GM12875 (cell line): Measurements from ENCODE around the gene INPP5A.

Experiments used
- H3K4me3 ChIP-seq: one replicate; pipeline ENCODE4 v1.5.1; 2011; ENCODE audit warnings: low read depth, low read length, control low read depth
- CTCF ChIP-seq: IDR thresholded peaks from 2 replicates; pipeline ENCODE4 v1.5.1; 2011; ENCODE audit warnings: low read depth, mild to moderate bottlenecking, control low read depth, inconsistent platforms, low read length, moderate library complexity, borderline replicate concordance; ENCODE audit not compliant: insufficient read depth

INPP5A gene

GRCh38 chr10:132804785-132805426, 267.3 kb downstream of the INPP5A start:
- TF ChIP-seq CTCF = no peak
- H3K4me3 ChIP-seq = no peak overlapping the region

DNA sequence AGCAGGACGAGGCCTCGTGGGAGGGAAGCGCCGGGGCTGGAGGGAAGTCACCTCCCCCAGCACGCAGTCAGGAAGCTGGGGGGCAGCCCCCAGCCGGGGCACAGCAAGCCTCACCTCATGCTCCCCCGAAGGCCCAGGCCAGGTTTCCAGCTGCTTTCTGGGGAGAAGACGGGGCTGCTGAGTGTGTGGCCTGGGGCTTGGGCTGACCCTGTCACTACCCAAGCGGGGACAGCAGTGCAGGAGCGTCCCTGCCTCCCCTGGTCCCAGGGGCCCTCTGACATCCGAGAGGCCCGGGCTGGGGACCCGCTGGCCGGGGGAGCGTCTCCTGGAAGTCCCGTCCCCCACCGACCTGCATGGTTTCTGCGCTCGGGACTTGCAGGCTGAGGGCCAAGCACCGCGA, 268.0 kb downstream of the INPP5A start:
- TF ChIP-seq CTCF = no peak
- H3K4me3 ChIP-seq = no peak overlapping the region

- TF ChIP-seq CTCF = no peak
- H3K4me3 ChIP-seq = no peak overlapping the region
Observed at GRCh38 chr10:132806110-132806509, 268.5 kb downstream of the INPP5A start.

DNA sequence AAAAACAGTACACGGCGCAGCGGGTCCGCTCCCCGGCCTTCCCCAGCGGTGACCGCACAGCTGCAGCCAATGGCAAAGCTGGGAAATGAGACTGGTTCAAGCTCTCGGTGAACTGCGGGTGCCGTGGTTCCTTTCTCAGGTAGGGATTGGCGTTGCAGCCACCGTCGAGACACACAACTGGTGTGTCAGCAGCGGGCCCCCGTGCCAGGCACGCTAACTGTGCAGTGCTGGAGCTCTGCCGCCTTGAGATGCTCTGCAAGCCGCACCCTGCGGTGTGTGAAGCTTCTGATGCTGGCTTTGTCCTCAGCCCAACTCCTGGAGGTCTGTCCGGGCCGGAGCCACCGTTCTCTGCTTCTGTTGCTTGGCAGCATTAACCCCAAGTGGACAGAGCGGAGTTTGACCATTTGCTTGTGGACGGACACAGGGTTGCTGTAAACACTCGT, 269.0 kb downstream of the INPP5A start:
- TF ChIP-seq CTCF = no peak
- H3K4me3 ChIP-seq = no peak overlapping the region

GRCh38 chr10:132807621-132808049, 270.0 kb downstream of the INPP5A start:
- no peak for TF ChIP-seq CTCF
- no peak overlapping the region for H3K4me3 ChIP-seq

DNA sequence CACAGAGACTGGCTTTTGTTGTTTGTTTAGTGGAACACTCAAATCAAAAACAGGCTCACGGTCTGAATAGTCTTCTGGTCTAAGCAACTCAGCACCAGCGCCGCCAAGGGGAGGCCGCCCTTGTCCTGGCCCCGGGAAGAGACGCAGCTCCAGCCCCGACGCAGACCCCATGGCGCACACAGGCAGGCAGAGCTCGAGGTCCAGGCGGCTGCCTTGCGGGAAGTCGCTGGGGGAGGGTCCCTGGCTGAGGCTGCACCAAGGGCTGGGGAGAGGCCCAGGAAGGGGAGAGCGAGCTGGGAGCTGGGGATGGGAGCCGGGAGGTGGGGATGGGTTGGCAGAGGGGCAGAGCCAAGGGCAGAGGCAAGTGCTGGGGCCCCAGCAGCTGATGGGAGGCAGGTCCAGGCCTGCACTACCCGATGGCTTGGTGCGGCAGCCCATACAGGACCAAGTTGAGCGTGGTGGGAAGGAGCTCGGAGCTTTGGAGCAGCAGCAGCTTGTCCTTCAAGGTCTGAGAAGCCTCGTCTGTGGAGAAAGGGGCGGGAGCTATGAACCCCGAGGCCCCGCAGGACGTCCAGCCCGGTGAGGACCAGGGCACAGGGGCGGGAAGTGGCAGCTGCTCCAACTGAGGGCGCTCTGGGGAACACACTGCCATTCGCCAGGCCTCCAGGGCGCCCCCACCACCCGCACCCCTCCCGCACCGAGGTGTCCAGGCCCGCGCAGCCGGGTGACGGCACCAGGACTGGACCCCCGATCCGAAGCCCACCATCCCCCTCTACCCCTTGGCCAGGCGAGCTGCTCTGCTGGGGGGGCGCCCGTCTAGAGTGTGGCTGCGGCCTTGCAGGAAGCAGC, 271.0 kb downstream of the INPP5A start:
- TF ChIP-seq CTCF = no peak
- no peak overlapping the region for H3K4me3 ChIP-seq
